Measurements from ENCODE around the gene PCED1A. TPM values are rescaled to one million over a fixed set of nuclear protein-coding genes. Genes with fewer than 3 reads are reported as not detected.

PCED1A gene
- total and polyA plus RNA-seq, 2 of the 8 experiments (the other 6 are each of a cell fraction or from before 2014, with no cell fraction given) = 13.4 to 18.9 TPM

DNA sequence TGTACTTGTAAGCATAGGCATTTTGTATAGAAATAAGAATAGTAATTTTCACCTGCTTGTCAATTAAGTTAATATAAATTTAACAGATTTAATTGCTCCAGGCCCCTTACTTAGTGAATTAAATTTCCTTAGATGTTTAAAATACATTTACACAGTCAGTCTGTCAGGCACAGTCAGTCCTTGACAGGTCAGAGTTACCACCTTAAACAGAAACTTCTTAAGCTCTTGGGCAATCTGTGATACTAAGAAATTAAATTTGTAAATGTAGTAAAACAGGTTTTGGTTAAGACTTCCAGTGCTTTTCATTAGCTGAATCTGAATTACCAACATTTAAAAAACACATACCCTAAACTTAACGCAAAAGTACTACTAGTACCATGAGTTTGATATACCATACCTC is 48.8 kb upstream of the PCED1A start:
- Histone ChIP-seq H2BK5ac (ENCODE audit: low read depth, low read length) (no peak overlapping the region), H2BK120ac (replicated peaks; ENCODE audit: low read depth, low read length) (no peak overlapping the region), H3K14ac (ENCODE audit: insufficient read length) (no peak overlapping the region), H2AFZ (ENCODE audit: low read length) (no peak overlapping the region), H3K56ac (replicated peaks; ENCODE audit: insufficient read length, low read depth, low read length) (no peak overlapping the region), H3K79me1 (ENCODE audit: low read depth, low read length) (peaks cover 8% of the 10 kb centered on the region), H3K36me3 (ENCODE audit: control insufficient read depth in 2 of 4, insufficient read depth in 4 of 4, low read length in 3 of 4) (no peaks in the 10 kb centered on the region), H3K79me2 (ENCODE audit: control insufficient read depth in 1 of 2, insufficient read depth in 2 of 2, low read length in 2 of 2) (peaks cover 5 to 87% of the 10 kb centered on the region in 2 experiments; a peak in 3 of 4 replicates), H3K9me3 (ENCODE audit: insufficient read depth in 2 of 2, low read depth in 1 of 2, low read length in 1 of 2) (no peaks in the 10 kb centered on the region), H3K9ac (replicated peaks in 1 of 4; ENCODE audit: extremely low read depth in 1 of 4, low read depth in 3 of 4, low read length in 3 of 4) (no peak overlapping the region), H3K4ac (replicated peaks; ENCODE audit: insufficient read length, low read depth, low read length) (no peak overlapping the region), H3K4me2 (ENCODE audit: insufficient read depth in 1 of 2, low read depth in 2 of 2, low read length in 2 of 2) (no peak overlapping the region), H4K5ac (ENCODE audit: insufficient read length, low read depth, low read length) (no peak overlapping the region), H2AK5ac (ENCODE audit: low read depth, low read length) (no peak overlapping the region), H3K27me3 (replicated peaks in 1 of 4; ENCODE audit: control insufficient read depth in 3 of 4, extremely low read depth in 1 of 4, insufficient read depth in 3 of 4, low read length in 3 of 4) (no peaks in the 10 kb centered on the region), H4K8ac (ENCODE audit: extremely low read depth, insufficient read depth, low read length) (no peak overlapping the region), H3K4me3 (ENCODE audit: extremely low read depth in 1 of 4, insufficient read depth in 2 of 4, low read depth in 3 of 4, low read length in 4 of 4) (no peak overlapping the region), H3K18ac (ENCODE audit: extremely low read depth, low read length) (no peak overlapping the region), H3K4me1 (replicated peaks in 1 of 4; ENCODE audit: control insufficient read depth in 3 of 4, insufficient read depth in 4 of 4, low read length in 3 of 4) (no peaks in the 10 kb centered on the region), H4K91ac (replicated peaks; ENCODE audit: insufficient read length, low read length) (no peak overlapping the region), H3K23ac (ENCODE audit: insufficient read length) (no peak overlapping the region), H4K20me1 (replicated peaks in 1 of 2; ENCODE audit: control insufficient read depth in 1 of 2, insufficient read depth in 2 of 2, low read length in 2 of 2) (peaks cover 3 to 5% of the 10 kb centered on the region in 2 experiments), H3K23me2 (ENCODE audit: low read depth, low read length) (peaks cover 2% of the 10 kb centered on the region; the same call in 1 of the 2 replicates), H3K27ac (ENCODE audit: low read depth, low read length) (no peak overlapping the region), H2BK15ac (ENCODE audit: low read length) (no peak overlapping the region), H2BK20ac (ENCODE audit: low read length) (no peak overlapping the region), H2BK12ac (ENCODE audit: low read depth, low read length) (no peak overlapping the region)
- DNase-seq (ENCODE audit: low read depth in 1 of 2, low spot score in 2 of 2) (no peak), FAIRE-seq (no peak)
- 97% methylated on average over 1 of the region's 1 CpG; no CpG with 5 or more reads in 1 of the 2 experiments for WGBS, 2 experiments (ENCODE audit: extremely low coverage in 1 of 2, insufficient coverage in 1 of 2, insufficient read length in 1 of 2, insufficient replicate concordance in 2 of 2, low coverage in 1 of 2, low lambda C conversion rate in 2 of 2, missing lambda C conversion rate in 1 of 2)
- TF ChIP-seq ZNF274 (IDR thresholded peaks at IDR 0.05; ENCODE audit: borderline replicate concordance, extremely low read depth, low read length) (no peak), POU5F1 (IDR thresholded peaks at IDR 0.05; ENCODE audit: low read depth, low read length) (no peak), RBBP5 (IDR thresholded peaks at IDR 0.05; ENCODE audit: borderline replicate concordance, low read depth, low read length) (no peak), BRCA1 (IDR thresholded peaks at IDR 0.05; ENCODE audit: low read depth, low read length) (no peak), YY1 (IDR thresholded peaks at IDR 0.05; ENCODE audit: low read depth, low read length) (no peak), GABPA (IDR thresholded peaks at IDR 0.05; ENCODE audit: borderline replicate concordance, insufficient read depth, low read length) (no peak)
- TF ChIP-seq, protein P1, sequence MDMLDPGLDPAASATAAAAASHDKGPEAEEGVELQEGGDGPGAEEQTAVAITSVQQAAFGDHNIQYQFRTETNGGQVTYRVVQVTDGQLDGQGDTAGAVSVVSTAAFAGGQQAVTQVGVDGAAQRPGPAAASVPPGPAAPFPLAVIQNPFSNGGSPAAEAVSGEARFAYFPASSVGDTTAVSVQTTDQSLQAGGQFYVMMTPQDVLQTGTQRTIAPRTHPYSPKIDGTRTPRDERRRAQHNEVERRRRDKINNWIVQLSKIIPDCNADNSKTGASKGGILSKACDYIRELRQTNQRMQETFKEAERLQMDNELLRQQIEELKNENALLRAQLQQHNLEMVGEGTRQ (IDR thresholded peaks at IDR 0.05; ENCODE audit: low read length) = no peak
- ChIA-PET POLR2A (ENCODE audit: partially characterized antibody) (no interaction called here), CTCF (ENCODE audit: partially characterized antibody) (interaction anchor here (0.5 to 1.5 kb wide), 3 partner anchors 11 to 24 kb away, joined by 3 to 10 read pairs (median 5); no protein-coding TSS in a partner anchor)

Data from H1 (cell line).